H9 (cell line): Measurements from ENCODE around the gene TFF3. TPM values are rescaled to one million over a fixed set of nuclear protein-coding genes. Genes with fewer than 3 reads are reported as not detected.
A peak's percentile ranks its signal among the peaks of the same experiment; 100 is the strongest.

Experiments
- DNase-seq: peaks from one replicate; pipeline ENCODE4 v3.0.0-alpha.2; 2017
- H2AFZ ChIP-seq: one replicate; pipeline ENCODE4 v1.6.1; 2013; ENCODE audit warnings: mild to moderate bottlenecking, low read length, control low read depth, moderate library complexity
- H2AK5ac ChIP-seq: 2 replicates; pipeline ENCODE4 v1.6.1; 2013; ENCODE audit warnings: low read length, control low read depth, mixed read lengths; ENCODE audit not compliant: insufficient read length
- H2BK120ac ChIP-seq: one replicate; pipeline ENCODE4 v1.6.1; 2013; ENCODE audit warnings: low read depth, mild to moderate bottlenecking, low read length, control low read depth, inconsistent platforms; ENCODE audit not compliant: poor library complexity, severe bottlenecking
- H2BK12ac ChIP-seq: 2 replicates; pipeline ENCODE4 v1.6.1; 2013; ENCODE audit warnings: low read length, control low read depth, mixed read lengths, low read depth; ENCODE audit not compliant: insufficient read length
- H2BK15ac ChIP-seq: 2 replicates; pipeline ENCODE4 v1.6.1; 2013; ENCODE audit warnings: low read depth, low read length, control low read depth
- H2BK20ac ChIP-seq: one replicate; pipeline ENCODE4 v1.6.1; 2013; ENCODE audit warnings: low read depth, mild to moderate bottlenecking, low read length, control low read depth, inconsistent platforms; ENCODE audit not compliant: poor library complexity, severe bottlenecking
- H2BK5ac ChIP-seq: 2 replicates; pipeline ENCODE4 v1.6.1; 2013; ENCODE audit warnings: low read length, control low read depth, mixed read lengths; ENCODE audit not compliant: insufficient read length
- H3K14ac ChIP-seq: 2 replicates; pipeline ENCODE4 v1.6.1; 2013; ENCODE audit warnings: low read length, control low read depth; ENCODE audit not compliant: insufficient read depth
- H3K18ac ChIP-seq: 2 replicates; pipeline ENCODE4 v1.6.1; 2013; ENCODE audit warnings: low read depth, mild to moderate bottlenecking, mixed read lengths, low read length, control low read depth; ENCODE audit not compliant: insufficient read length
- H3K23ac ChIP-seq: 2 replicates; pipeline ENCODE4 v1.6.1; 2013; ENCODE audit warnings: low read length, control low read depth, mixed read lengths, low read depth; ENCODE audit not compliant: insufficient read length
- H3K23me2 ChIP-seq: 2 replicates; pipeline ENCODE4 v1.6.1; 2013; ENCODE audit warnings: low read depth, mild to moderate bottlenecking, mixed read lengths, low read length, control low read depth; ENCODE audit not compliant: insufficient read length, poor library complexity, severe bottlenecking
- H3K27ac ChIP-seq: 2 replicates; pipeline ENCODE4 v1.5.1; 2013; ENCODE audit warnings: low read length, control low read depth, mixed read lengths, low read depth; ENCODE audit not compliant: insufficient read length
- H3K27me3 ChIP-seq: 2 replicates; pipeline ENCODE4 v1.6.1; 2013; ENCODE audit warnings: low read length, control low read depth, inconsistent platforms; ENCODE audit not compliant: insufficient read depth
- H3K4ac ChIP-seq: 2 replicates; pipeline ENCODE4 v1.6.1; 2013; ENCODE audit warnings: low read depth, mild to moderate bottlenecking, control low read depth, inconsistent platforms, low read length, moderate library complexity
- H3K4me1 ChIP-seq: 2 replicates; pipeline ENCODE4 v1.6.1; 2013; ENCODE audit warnings: low read length, control low read depth, inconsistent platforms; ENCODE audit not compliant: insufficient read depth
- H3K4me2 ChIP-seq: 2 replicates; pipeline ENCODE4 v1.6.1; 2013; ENCODE audit warnings: low read length, control low read depth, mixed read lengths; ENCODE audit not compliant: insufficient read length, insufficient read depth
- H3K56ac ChIP-seq: 2 replicates; pipeline ENCODE4 v1.6.1; 2013; ENCODE audit warnings: low read depth, mild to moderate bottlenecking, mixed read lengths, low read length, control low read depth; ENCODE audit not compliant: insufficient read length
- H3K79me1 ChIP-seq: 2 replicates; pipeline ENCODE4 v1.6.1; 2013; ENCODE audit warnings: low read depth, mild to moderate bottlenecking, moderate library complexity, low read length, control low read depth, inconsistent platforms; ENCODE audit not compliant: insufficient read depth, poor library complexity, severe bottlenecking
- H3K79me2 ChIP-seq: 2 replicates; pipeline ENCODE4 v1.6.1; 2013; ENCODE audit warnings: low read length, control low read depth, inconsistent platforms; ENCODE audit not compliant: insufficient read depth
- H3K9ac ChIP-seq: 2 replicates; pipeline ENCODE4 v1.6.1; 2013; ENCODE audit warnings: low read length, control low read depth, mixed read lengths; ENCODE audit not compliant: insufficient read length; ENCODE audit errors: extremely low read depth
- H3K9me3 ChIP-seq: one replicate; pipeline ENCODE4 v1.6.1; 2013; ENCODE audit warnings: low read depth, low read length, inconsistent platforms; ENCODE audit not compliant: control insufficient read depth
- H3T11ph ChIP-seq: one replicate; pipeline ENCODE4 v1.6.1; 2013; ENCODE audit warnings: mild to moderate bottlenecking, low read length, control low read depth, inconsistent platforms
- H4K20me1 ChIP-seq: one replicate; pipeline ENCODE4 v1.6.1; 2013; ENCODE audit not compliant: control insufficient read depth, insufficient read length, insufficient read depth
- H4K5ac ChIP-seq: 2 replicates; pipeline ENCODE4 v1.6.1; 2013; ENCODE audit warnings: low read depth, mild to moderate bottlenecking, mixed read lengths, low read length, control low read depth; ENCODE audit not compliant: insufficient read length
- H4K8ac ChIP-seq: replicated peaks from 2 replicates; pipeline ENCODE4 v1.6.1; 2013; ENCODE audit warnings: low read length, control low read depth, mixed read lengths, low read depth; ENCODE audit not compliant: insufficient read length
- H4K91ac ChIP-seq: 2 replicates; pipeline ENCODE4 v1.6.1; 2013; ENCODE audit warnings: low read depth, mild to moderate bottlenecking, moderate library complexity, mixed read lengths, low read length, control low read depth; ENCODE audit not compliant: insufficient read length
- H3K27ac Mint-ChIP-seq, 3 experiments: 2 replicates in 2 of 3; 3 replicates in 1 of 3; pipeline ENCODE4 v1.8.0; 2020 to 2021; ENCODE audit warnings: mixed read lengths in 3 of 3, mild to moderate bottlenecking in 1 of 3, moderate library complexity in 1 of 3
- H3K27me3 Mint-ChIP-seq: 2 replicates; pipeline ENCODE4 v1.8.0; 2021; ENCODE audit warnings: low read depth, mild to moderate bottlenecking, moderate library complexity, mixed read lengths
- H3K36me3 Mint-ChIP-seq, 3 experiments: 2 replicates in 2 of 3; 3 replicates in 1 of 3; pipeline ENCODE4 v1.8.0; 2020 to 2021; ENCODE audit warnings: low read depth in 3 of 3, mixed read lengths in 3 of 3; ENCODE audit not compliant: insufficient read depth in 1 of 3
- H3K4me1 Mint-ChIP-seq, 2 experiments: 2 replicates each; pipeline ENCODE4 v1.8.0; 2020; ENCODE audit warnings: mixed read lengths in 2 of 2
- H3K4me3 Mint-ChIP-seq, 2 experiments: 2 replicates in 1 of 2; 3 replicates in 1 of 2; pipeline ENCODE4 v1.8.0; 2020 to 2021; ENCODE audit warnings: mild to moderate bottlenecking in 2 of 2, mixed read lengths in 2 of 2, moderate library complexity in 1 of 2
- H3K9me3 Mint-ChIP-seq, 2 experiments: 2 replicates in 1 of 2; 3 replicates in 1 of 2; pipeline ENCODE4 v1.8.0; 2020; ENCODE audit warnings: mild to moderate bottlenecking in 2 of 2, mixed read lengths in 2 of 2, moderate library complexity in 1 of 2
- CTCF ChIP-seq: fragments of 200-600 bp; sonication (generic); conservative IDR thresholded peaks from 3 replicates; pipeline ENCODE4 v1.8.0; 2021; ENCODE audit warnings: antibody characterized with exemption, mild to moderate bottlenecking
- WGBS: extraction: QIAGEN DNeasy Blood & Tissue Kit; methylation state at CpG from one replicate; pipeline ENCODE4 v1.1.7; 2013; ENCODE audit warnings: missing lambda C conversion rate, low lambda C conversion rate, mixed read lengths; ENCODE audit not compliant: insufficient read length; ENCODE audit errors: extremely low coverage; 5-methylcytosine and 5-hydroxymethylcytosine counted together
- total RNA-seq: library from RNA; stranded (reverse); gene quantifications from 2 replicates; pipeline ENCODE4 v1.2.1, GENCODE V29; 2021

The TFF3 gene
- total RNA-seq, 1 experiment from 2014 or later: 1.5 TPM

GRCh38 chr21:42286416-42286815 is 28.8 kb downstream of the TFF3 start:
- H2BK15ac ChIP-seq: no peak overlapping the region
- H3K56ac ChIP-seq: no peak overlapping the region
- H2AK5ac ChIP-seq: no peak overlapping the region
- H2BK20ac ChIP-seq: no peak overlapping the region
- H3T11ph ChIP-seq: no peak overlapping the region
- no peak overlapping the region for H2BK120ac ChIP-seq
- no peaks in the 10 kb centered on the region for H3K27me3 ChIP-seq
- H4K20me1 ChIP-seq: no peaks in the 10 kb centered on the region
- no peak for TF ChIP-seq CTCF
- H2AFZ ChIP-seq: no peak overlapping the region
- no peaks in the 10 kb centered on the region for H3K23me2 ChIP-seq
- no peaks in the 10 kb centered on the region for H3K79me1 ChIP-seq
- H3K18ac ChIP-seq: no peak overlapping the region
- H3K27ac ChIP-seq: no peak overlapping the region
- no peak overlapping the region for H3K14ac ChIP-seq
- H2BK12ac ChIP-seq: no peak overlapping the region
- H3K27me3 Mint-ChIP-seq: peaks cover 20% of the 10 kb centered on the region
- H3K9ac ChIP-seq: no peak overlapping the region
- no peak overlapping the region for H4K8ac ChIP-seq
- peaks cover 6 to 24% of the 10 kb centered on the region in 2 experiments; a peak in 3 of 4 replicates for H3K4me1 Mint-ChIP-seq
- no peaks in the 10 kb centered on the region for H3K79me2 ChIP-seq
- peaks cover 12 to 13% (median 12%) of the 10 kb centered on the region in 3 experiments for H3K36me3 Mint-ChIP-seq
- no CpG with 5 or more reads among the region's 12 CpGs for WGBS
- H3K23ac ChIP-seq: no peak overlapping the region
- H2BK5ac ChIP-seq: no peak overlapping the region
- no peak for DNase-seq
- no peak overlapping the region for H3K4ac ChIP-seq
- peak overlapping the region in 2 of 3 experiments; percentile 1 to 12; a peak in 1 of 7 replicates for H3K27ac Mint-ChIP-seq
- H3K9me3 ChIP-seq: no peaks in the 10 kb centered on the region
- H3K9me3 Mint-ChIP-seq: peaks cover 6 to 10% of the 10 kb centered on the region in 2 experiments
- no peaks in the 10 kb centered on the region for H3K4me1 ChIP-seq
- H3K4me2 ChIP-seq: no peak overlapping the region
- H4K5ac ChIP-seq: no peak overlapping the region
- no peak overlapping the region for H4K91ac ChIP-seq
- H3K4me3 Mint-ChIP-seq: no peak overlapping the region; a peak in 1 of 5 replicates
